NCI-H1048 (cell line): Measurements from ENCODE around the gene TERF2IP.
A peak's percentile ranks its signal among the peaks of the same experiment; 100 is the strongest.

Source experiments
- DNase-seq: peaks from one replicate; lab custom pipeline; 2025; lab: John Stamatoyannopoulos, UW

Gene TERF2IP, protein sequence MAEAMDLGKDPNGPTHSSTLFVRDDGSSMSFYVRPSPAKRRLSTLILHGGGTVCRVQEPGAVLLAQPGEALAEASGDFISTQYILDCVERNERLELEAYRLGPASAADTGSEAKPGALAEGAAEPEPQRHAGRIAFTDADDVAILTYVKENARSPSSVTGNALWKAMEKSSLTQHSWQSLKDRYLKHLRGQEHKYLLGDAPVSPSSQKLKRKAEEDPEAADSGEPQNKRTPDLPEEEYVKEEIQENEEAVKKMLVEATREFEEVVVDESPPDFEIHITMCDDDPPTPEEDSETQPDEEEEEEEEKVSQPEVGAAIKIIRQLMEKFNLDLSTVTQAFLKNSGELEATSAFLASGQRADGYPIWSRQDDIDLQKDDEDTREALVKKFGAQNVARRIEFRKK

GRCh38 chr16:75647492-75648264, at the start of gene TERF2IP, which contains the start of gene KARS1:
TSS of gene TERF2IP (plus strand) at chr16:75647773. CDS start at chr16:75647883, 110 bp downstream.
TSS of gene KARS1 (minus strand) at chr16:75647665. CDS start at chr16:75647639, 26 bp downstream.
- DNase-seq: peak; percentile 67

- DNase-seq: no peak
Observed at GRCh38 chr16:75599452-75600277, 47.9 kb upstream of the TERF2IP start.

GRCh38 chr16:75603241-75603640, 44.3 kb upstream of the TERF2IP start:
- no peak for DNase-seq

DNA sequence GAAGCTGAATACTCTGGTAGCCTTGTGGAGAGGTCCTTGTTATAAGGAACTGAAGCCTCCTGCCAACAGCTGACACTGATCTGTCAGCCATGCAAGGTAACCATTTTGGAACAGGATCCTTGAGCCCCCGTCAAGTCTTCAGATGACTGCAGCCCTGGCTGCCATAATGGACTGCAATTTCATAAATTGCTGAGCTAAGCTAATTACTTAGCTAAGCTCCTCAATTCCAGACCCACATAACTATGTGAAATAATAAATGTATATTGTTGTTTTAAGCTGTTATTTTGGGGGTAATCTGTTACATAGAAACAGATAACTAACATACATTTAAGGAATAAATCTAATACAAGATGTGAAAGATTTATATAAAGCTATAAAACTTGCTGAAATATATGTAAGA, 41.1 kb upstream of the TERF2IP start:
- no peak for DNase-seq

DNA sequence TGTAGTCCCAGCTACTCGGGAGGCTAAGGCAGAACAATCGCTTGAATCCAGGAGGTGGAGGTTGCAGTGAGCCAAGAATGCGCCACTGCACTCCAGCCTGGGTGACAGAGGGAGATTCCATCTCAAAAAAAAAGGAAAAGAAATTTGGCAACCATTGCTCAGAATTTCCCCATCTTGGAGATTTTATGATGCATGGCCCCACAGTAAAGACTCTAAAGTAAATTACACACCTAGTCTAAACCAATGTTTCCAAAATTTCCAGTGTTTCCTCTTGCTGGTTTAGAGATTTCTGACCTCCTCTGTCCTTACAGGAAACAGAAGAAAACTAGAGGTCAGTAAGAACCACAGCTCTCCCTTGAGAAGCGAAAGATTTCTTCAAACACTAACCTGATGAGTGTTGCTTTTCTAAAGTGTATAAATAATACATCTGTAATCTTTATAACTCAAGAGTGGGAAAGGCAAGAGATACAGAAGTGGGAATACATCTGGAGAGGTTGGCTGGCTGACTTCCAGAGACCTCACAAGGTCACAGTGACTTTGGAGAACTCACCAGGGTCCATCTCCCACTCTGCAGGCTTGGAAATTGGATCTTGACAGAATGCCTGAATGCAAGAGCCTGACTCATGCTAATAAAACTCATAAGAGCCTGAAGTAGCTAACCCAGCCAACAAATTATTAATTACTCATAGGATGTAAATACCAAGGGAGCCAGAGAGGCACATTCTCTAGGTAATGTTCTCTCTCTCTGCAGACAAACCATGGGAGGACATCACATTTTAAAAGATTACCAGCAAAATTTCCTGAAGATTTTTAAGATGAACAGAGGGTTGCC, 33.3 kb upstream of the TERF2IP start:
- DNase-seq: no peak

- DNase-seq: no peak
Observed at GRCh38 chr16:75615619-75616018, 32.0 kb upstream of the TERF2IP start.

GRCh38 chr16:75616521-75617010, 31.0 kb upstream of the TERF2IP start:
- no peak for DNase-seq

GRCh38 chr16:75617121-75617520, 30.5 kb upstream of the TERF2IP start:
- no peak for DNase-seq

GRCh38 chr16:75618780-75619179, 28.8 kb upstream of the TERF2IP start:
- DNase-seq: no peak

DNA sequence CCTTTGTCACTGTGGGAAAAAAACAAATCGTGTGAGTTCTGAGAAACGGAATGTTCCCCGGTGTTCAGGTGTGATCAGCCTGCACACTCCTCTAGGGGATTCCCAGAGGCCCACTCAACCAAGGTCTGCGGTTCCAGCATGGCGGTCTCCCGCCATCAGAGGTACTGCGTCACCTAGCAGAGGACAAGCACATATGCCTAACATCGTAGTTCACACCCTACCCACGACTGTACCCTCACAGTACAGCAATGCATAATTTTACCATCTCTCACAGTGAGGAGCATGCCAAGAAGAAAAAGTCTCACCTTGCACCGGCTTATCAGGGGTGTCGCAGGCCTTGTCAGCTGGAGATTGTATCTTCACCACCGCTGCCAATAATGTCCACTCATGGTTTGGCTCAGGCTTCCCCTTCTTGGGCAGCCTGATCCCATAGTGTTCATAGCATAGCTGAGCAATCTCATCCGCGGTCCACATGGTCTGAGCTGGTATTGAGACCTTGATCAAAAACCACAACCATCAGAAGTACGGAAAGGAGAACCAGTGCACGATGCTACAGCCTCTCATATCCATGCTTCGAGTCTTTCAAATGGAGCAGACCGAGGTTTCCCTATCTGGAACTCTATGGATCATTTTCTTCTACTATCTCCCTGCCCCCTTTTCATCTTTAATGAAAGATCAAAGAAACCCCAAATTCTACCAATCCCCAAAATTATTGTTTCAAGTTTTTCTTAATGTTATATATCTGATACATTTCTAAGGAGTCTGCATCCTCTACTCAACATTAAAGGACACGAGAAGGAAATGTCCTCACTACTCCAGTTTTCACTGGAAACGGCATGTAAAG, 27.0 kb upstream of the TERF2IP start:
- no peak for DNase-seq

DNA sequence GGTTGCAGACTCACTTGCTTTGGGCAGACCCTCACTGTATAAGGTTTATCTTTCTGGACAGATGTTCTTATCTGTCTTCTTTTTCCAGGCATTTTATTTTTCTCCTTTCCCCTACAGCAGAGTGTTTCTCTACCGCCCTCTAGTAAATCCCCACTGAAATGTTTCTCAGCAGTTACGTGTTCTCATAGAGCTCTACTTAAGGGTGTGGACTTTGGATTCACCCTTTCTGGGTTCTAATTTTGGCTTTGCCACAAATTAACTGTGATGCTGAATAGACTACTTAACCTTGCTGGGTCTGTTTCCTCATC, 26.4 kb upstream of the TERF2IP start:
- no peak for DNase-seq

DNA sequence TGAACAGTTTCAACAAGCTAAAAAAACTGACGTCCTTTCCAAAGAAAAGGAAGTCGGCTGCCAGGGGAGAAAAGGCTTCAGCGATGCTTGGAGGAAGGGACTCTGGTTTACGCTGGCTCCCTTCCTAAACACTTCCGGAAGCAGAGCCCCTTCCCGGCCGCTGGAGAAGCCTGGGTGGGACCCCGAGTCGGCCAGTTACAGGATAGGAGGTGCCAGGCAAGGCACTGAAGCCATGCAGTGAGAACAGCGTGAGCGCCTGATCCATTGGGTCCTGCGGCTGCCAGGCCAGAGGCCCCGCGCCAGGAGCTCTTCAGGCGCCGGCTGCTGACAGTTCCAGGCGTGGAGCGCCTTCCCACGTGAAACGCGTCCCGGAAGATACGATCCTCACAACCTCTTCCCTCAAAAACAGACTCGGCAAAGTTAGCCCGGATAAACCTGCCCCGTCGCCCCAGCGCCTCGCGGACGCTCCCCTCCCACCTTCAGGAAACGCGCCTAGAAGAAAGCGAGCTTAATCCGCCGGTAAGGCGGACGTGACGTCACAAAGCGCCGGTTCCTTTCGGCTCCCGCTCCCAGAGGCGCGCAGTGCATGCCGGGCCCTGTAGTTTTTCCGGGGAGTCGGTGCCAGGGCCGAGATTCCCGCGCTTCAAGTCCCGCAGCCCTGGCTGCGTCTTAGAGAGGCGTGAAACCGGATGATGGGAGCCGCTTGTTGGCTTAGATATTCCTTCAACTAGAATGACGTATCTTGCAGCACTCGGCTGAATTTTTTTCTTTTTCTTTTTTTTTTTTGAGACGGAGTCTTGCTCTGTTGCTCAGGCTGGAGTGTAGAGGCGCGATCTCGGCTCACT, 24.6 kb upstream of the TERF2IP start, which contains the start of gene ADAT1:
TSS of gene ADAT1 (minus strand) at position 521 of the 845 bp plus-strand sequence. CDS start 2,482 bp downstream, outside the sequence.
- peak; percentile 77 for DNase-seq

DNA sequence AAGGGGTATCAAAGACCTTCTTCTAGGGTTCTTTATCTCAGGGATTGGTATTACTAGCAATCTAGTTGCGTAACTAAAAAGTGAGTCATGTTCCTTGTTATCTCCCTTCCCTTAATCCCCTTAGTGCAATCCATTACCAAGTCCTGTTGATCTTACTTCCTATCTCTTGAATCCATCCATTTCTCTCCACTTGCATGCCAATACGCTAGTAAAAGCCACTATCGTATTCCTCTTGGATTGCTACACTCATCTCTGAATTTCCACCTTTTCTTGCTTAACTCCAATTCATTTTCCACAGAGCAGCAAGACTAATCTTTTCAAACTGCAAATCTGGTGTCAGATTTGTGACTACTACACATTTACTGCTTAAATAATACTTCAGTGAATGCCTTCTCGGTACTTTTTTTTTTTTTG, 22.6 kb upstream of the TERF2IP start:
- no peak for DNase-seq

DNA sequence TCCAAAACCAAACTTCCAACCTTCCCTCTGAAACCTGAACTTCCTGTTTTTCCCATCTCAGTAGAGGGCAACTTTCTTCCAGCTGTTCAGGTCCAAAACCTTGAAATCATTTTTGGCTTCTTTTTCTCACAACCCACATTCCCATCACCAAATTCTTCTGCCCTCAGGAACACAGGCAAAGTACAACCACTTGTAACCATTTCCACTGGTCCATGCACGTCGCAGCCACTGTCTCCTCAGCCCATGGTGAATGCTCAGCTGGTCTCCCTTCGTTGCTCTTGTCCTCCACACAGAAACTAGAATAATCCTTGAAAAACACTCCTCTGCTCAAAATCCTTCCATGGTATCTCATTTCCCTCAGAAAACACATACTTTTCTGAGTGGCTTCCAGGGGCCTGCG, 20.8 kb upstream of the TERF2IP start:
- DNase-seq: no peak

DNA sequence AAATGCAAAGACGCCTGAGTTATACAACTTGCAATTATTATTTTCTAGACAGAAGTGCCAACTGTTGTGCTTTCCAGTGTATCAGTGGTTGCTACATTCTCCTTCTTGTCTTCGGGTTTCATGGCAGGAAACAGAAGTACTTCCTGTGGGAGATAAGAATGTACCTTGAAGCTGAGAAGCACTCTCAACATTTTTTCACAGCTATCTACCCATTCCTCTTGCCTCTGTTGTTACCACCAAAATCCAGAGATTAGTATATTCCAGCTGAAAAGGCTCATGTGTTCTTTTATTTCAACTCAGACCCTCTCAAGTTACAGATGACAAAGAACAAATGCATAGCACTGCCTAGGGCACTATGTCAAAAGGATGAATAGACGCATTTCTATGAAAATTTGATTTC, 19.7 kb upstream of the TERF2IP start:
- no peak for DNase-seq

GRCh38 chr16:75628351-75628750, 19.2 kb upstream of the TERF2IP start:
- DNase-seq: no peak

DNA sequence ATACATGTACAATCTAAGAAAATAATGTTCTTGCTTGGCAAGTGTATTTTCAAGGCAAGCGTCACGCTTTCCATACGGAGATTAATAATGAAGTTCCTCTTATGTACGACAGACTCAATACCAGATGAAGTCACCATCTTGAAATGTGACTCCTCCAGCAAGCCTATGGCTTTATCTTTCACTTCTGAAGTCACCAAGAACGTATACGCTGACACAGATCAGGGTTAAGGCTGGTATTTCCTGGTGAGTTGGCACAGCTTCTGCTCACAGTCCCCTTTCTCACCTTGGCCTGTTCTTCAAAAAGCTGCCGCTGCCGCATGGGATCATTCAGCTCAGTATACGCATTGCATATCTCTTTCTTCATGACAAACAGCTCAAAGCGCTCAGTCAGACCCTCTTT, 18.4 kb upstream of the TERF2IP start:
- no peak for DNase-seq

DNA sequence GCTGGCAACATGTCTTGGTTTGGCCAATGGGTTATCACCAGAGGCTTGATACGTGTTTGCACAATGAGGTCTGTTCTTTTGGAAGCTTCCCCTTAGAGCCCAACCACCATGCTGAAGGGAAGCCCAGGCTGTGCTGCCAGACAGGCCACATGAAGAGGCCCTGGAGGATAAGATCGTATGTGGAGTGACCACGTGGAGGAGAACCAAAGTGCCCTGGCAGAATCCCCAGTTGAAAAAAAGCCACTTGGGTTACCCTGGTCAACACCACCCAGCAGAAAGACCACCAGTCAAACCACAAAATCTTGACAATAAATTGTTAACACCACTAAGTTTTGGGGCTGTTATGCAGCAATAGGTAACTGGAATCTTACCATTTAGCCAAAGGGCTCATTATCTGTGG, 17.5 kb upstream of the TERF2IP start:
- no peak for DNase-seq

DNA sequence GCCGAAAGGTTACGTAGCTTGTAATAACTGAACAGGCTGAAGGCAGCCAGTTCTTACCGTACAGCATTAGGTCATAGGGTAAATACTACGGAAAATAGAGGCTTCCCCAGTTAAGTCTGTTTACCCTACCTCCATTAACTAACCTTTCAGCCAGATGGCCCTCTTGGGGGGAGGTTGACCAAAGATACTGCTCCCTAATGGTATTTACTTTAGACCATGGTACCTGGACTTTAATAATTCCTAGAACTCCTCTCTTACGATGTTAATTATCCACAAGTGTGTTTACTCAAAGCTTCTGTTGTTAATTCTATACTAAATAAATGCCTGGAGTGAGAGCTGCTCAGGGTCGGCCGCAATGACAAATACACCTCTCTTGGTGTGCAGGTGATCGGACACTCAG, 14.7 kb upstream of the TERF2IP start:
- no peak for DNase-seq
